Measurements from ENCODE around the gene GLYATL1B. TPM values are rescaled to one million over a fixed set of nuclear protein-coding genes. Genes with fewer than 3 reads are reported as not detected.
"Not testable (repeated sequence)": the region's sequence is repeated elsewhere in the genome, so short reads cannot be mapped to it uniquely, and the experiment has no call there.

GLYATL1B gene, protein sequence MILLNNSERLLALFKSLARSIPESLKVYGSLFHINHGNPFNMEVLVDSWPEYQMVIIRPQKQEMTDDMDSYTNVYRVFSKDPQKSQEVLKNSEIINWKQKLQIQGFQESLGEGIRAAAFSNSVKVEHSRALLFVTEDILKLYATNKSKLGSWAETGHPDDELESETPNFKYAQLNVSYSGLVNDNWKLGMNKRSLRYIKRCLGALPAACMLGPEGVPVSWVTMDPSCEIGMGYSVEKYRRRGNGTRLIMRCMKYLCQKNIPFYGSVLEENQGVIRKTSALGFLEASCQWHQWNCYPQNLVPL
- not detected for total RNA-seq
- polyA plus RNA-seq = not detected
- long read RNA-seq, donor 1 = 0 reads
- long read RNA-seq, donor 2 = 0 reads

DNA sequence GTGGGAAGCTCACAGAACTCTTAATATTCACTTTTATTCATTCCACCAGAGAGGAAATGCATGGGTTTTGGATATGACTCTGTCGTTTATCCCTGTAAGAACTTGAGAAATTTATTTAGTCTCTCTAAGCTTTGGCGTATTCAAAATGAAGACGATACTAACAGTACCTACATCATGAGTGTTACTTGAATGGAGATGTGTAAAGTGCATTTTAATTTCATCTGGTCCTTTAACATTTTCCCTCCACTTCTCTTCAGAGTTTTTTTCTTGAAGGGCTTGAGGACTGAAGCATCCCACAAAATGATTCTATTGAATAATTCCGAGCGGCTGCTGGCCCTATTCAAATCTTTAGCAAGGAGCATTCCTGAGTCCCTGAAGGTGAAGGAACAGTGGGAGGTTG, at the start of gene GLYATL1B:
TSS of gene GLYATL1B (plus strand) at position 301 of the 400 bp plus-strand sequence. CDS start at position 301, 0 bp downstream.
- H3K9me3 ChIP-seq; DNase-seq; H3K36me3 ChIP-seq; H3K4me3 ChIP-seq; H3K27me3 ChIP-seq (replicated peaks in 1 of 7); H3K27ac ChIP-seq; intact Hi-C loops (cut with DNase I; ENCODE audit: low total_unique reads); H3K4me1 ChIP-seq: not testable (repeated sequence)
- 75 to 94% (median 88%) methylated on average over 5 of the region's 5 CpGs for WGBS, 5 donors

DNA sequence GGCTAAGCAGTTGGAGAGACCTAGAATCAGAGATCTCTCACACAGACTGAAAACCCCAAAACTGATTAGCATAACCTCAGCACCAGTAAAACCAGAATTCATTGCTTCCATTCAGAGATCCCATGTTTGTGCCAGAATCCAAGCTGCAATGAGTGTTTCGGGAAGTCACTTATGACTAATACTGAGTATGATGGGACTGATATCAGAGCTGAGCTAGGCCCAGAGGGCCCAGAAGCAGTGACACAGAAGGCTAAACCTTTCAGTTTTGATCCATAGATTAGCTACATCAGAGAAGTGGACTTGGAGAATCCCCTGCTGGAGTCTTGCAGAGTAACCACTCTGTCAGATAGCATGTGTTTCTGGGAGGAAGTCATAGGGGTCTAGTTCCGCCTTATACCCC, 49.6 kb upstream of the GLYATL1B start:
- WGBS, 5 donors = 38 to 100% (median 89%) methylated on average over 1 to 2 of the region's 2 CpGs
- H3K27me3 ChIP-seq (replicated peaks in 1 of 7); intact Hi-C loops (cut with DNase I; ENCODE audit: low total_unique reads): not testable (repeated sequence)

DNA sequence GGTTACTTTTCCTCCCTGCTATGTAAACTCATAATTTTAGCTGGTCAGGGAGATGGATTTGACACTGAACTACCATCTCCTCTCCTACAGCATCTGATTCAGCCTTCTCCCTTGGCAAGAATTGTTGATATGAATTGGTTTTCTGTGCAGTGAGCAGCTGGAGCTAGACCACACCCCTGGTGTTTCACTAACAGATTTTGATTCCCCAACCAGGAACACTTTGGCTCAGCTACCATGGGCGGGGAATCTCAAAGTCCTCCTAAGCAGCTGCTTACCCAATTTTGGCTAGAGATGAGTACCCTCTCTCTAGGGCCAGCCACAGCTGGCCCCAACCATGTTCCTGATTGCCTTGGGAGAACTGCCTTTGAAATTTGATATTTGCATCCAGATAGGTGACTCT, 48.7 kb upstream of the GLYATL1B start:
- H3K9me3 ChIP-seq; DNase-seq; H3K36me3 ChIP-seq; H3K4me3 ChIP-seq; intact Hi-C loops (cut with DNase I; ENCODE audit: low total_unique reads); H3K4me1 ChIP-seq; H3K27ac ChIP-seq; H3K27me3 ChIP-seq (replicated peaks in 1 of 7): not testable (repeated sequence)
- whole genome bisulfite sequencing, 5 donors = 44 to 92% (median 90%) methylated on average over 1 of the region's 1 CpG

More for the DNA sequence above, 49.6 kb upstream of the GLYATL1B start:
- H3K36me3 ChIP-seq, DNase-seq, H3K27ac ChIP-seq, H3K9me3 ChIP-seq, H3K4me3 ChIP-seq, H3K4me1 ChIP-seq: not testable (repeated sequence)

DNA sequence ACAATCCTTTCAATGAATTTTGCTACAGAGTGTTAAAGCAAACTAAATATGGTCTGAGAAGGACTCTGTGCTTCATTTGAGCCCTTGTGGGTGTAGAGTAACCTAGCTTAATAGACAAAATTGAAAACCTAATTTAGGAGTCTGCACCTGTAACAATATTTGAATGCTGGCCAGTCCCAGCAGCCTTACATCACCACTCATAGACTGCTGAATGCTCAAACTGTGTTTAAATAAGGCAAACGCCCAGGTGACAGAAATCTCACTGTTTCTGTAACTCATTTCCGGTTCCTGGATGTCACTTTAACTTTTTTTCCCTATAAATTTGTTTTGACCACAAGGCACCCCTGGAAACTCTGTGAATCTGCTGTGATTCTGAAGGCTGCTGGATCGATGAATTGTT, 45.5 kb upstream of the GLYATL1B start:
- H3K36me3 ChIP-seq = no peaks in the 10 kb centered on the region
- H3K4me3 ChIP-seq = no peak overlapping the region
- no peaks in the 10 kb centered on the region for H3K27me3 ChIP-seq (replicated peaks in 1 of 7)
- H3K4me1 ChIP-seq = no peaks in the 10 kb centered on the region
- H3K9me3 ChIP-seq = peaks cover 0 to 2% (median 0%) of the 10 kb centered on the region in 8 donors
- TF ChIP-seq, protein P1, sequence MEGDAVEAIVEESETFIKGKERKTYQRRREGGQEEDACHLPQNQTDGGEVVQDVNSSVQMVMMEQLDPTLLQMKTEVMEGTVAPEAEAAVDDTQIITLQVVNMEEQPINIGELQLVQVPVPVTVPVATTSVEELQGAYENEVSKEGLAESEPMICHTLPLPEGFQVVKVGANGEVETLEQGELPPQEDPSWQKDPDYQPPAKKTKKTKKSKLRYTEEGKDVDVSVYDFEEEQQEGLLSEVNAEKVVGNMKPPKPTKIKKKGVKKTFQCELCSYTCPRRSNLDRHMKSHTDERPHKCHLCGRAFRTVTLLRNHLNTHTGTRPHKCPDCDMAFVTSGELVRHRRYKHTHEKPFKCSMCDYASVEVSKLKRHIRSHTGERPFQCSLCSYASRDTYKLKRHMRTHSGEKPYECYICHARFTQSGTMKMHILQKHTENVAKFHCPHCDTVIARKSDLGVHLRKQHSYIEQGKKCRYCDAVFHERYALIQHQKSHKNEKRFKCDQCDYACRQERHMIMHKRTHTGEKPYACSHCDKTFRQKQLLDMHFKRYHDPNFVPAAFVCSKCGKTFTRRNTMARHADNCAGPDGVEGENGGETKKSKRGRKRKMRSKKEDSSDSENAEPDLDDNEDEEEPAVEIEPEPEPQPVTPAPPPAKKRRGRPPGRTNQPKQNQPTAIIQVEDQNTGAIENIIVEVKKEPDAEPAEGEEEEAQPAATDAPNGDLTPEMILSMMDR (IDR thresholded peaks at IDR 0.05 in 8 of 11, conservative IDR thresholded peaks at IDR 0.05 in 3 of 11) = no peak
- no peak for DNase-seq
- 43 to 60% (median 53%) methylated on average over 3 of the region's 3 CpGs for WGBS, 5 donors
- intact Hi-C loops (cut with DNase I; ENCODE audit: low total_unique reads) = no loop called here
- no peak overlapping the region for H3K27ac ChIP-seq

DNA sequence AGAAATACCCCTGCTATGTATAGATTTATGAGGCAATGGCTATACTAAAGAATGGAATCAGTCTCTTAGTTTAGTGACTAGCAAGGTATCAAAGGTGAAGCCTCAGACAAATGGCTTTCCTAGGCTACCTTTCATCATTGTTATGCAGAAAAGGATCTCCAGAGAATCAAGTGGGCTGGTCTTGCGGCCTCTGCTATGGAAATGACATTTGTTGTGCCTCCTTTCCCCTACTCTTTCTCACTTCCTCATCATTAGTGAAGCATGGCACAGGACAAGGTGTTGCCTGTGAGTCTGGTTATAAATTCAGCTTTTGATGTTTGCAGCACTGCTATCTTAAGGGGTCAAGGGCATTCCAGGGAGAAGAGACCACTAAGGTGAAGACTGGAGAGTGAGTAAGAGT, 34.7 kb upstream of the GLYATL1B start:
- intact Hi-C loops (cut with DNase I; ENCODE audit: low total_unique reads) = loop anchor here (10.0 kb wide), 1 partner anchor 83 kb away; no protein-coding TSS in a partner anchor
- not testable (repeated sequence) for H3K36me3 ChIP-seq; H3K9me3 ChIP-seq; DNase-seq; H3K4me3 ChIP-seq; H3K27me3 ChIP-seq (replicated peaks in 1 of 7)
- 46 to 73% (median 68%) methylated on average over 1 of the region's 1 CpG for WGBS, 5 donors
- H3K27ac ChIP-seq = peak overlapping the region in 1 of 8 donors; percentile 6
- peaks cover 0 to 18% (median 0%) of the 10 kb centered on the region in 6 donors for H3K4me1 ChIP-seq

DNA sequence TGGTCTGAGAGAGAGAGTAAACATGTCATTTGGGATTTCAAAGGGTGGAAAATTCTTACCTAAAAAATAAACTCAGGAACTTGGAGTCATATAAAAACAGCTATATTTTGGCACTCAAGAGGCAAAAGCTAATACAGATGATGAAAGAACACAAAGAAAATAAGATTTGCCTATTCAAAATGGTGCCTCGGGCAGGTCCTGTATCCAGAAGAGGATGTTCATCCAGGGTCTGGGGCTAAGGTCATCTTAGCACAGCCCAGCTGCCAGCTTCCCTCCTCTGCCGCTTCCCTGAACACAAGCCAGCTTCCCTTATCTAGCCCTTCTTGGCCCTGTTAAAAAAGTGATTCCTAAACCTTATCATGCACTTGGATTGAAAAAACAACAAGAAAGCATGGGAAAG, 33.8 kb upstream of the GLYATL1B start:
- H3K36me3 ChIP-seq = not testable (repeated sequence)
- 55 to 78% (median 65%) methylated on average over 2 of the region's 2 CpGs for whole genome bisulfite sequencing, 5 donors
- intact Hi-C loops (cut with DNase I; ENCODE audit: low total_unique reads) = loop anchor here (10.0 kb wide), 1 partner anchor 82 kb away; no protein-coding TSS in a partner anchor

DNA sequence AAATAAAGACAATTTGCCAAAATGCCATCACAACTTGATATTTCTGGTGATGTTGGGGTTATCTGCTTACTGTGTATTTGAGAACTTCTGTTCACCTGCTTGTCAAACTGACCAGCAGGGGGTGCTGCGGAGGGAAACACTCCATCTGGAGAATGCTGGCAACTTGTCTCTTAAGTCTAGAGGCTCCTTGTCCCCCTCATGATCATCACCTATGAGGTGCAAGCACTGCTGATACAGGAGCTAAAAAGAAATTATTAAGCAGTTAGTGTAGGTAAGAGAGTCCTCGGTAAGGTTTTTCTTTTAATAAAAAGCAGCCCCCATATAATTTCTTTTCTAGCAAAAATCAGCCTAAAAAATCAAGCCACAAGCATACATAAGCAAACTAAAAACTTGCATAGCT, 32.7 kb upstream of the GLYATL1B start:
- Histone ChIP-seq H3K9me3 (no peaks in the 10 kb centered on the region), H3K27me3 (replicated peaks in 1 of 7) (peaks cover 0 to 5% (median 0%) of the 10 kb centered on the region in 7 donors), H3K36me3 (peaks cover 0 to 3% (median 0%) of the 10 kb centered on the region in 6 donors), H3K27ac (no peak overlapping the region), H3K4me1 (peaks cover 0 to 31% (median 10%) of the 10 kb centered on the region in 6 donors), H3K4me3 (no peak overlapping the region)
- TF ChIP-seq POLR2AphosphoS5 (IDR thresholded peaks at IDR 0.05) = no peak
- TF ChIP-seq, protein P1 (IDR thresholded peaks at IDR 0.05 in 8 of 11, conservative IDR thresholded peaks at IDR 0.05 in 3 of 11) = peak in 9 of 11 experiments; percentile 33 to 79 (median 72)
- TF ChIP-seq POLR2A (IDR thresholded peaks at IDR 0.05) = no peak
- peak; percentile 90 for DNase-seq
- WGBS, 5 donors = 26 to 37% (median 30%) methylated on average over 2 of the region's 2 CpGs
- intact Hi-C loops (cut with DNase I; ENCODE audit: low total_unique reads) = loop anchor here (10.0 kb wide), 1 partner anchor 81 kb away; no protein-coding TSS in a partner anchor

More for the DNA sequence above, 33.8 kb upstream of the GLYATL1B start:
- H3K27me3 ChIP-seq (replicated peaks in 1 of 7); DNase-seq; H3K4me3 ChIP-seq; H3K9me3 ChIP-seq; H3K27ac ChIP-seq: not testable (repeated sequence)
- H3K4me1 ChIP-seq = peaks cover 0 to 20% (median under 1%) of the 10 kb centered on the region in 6 donors
